ENCODE measurements around the gene FAM83C.

- TF ChIP-seq CTCF (IDR thresholded peaks at IDR 0.05) (no peak), EZH2 (IDR thresholded peaks at IDR 0.05; ENCODE audit: borderline replicate concordance, insufficient read depth, low read depth, low read length, poor library complexity, severe bottlenecking) (no peak)
These were observed 37.7 kb downstream of the FAM83C start for GRCh38 chr20:35254448-35254999.
